LNCaP clone FGC (cell line): ENCODE results near the gene ZNF784.

Experiments used
- DNase-seq: peaks from one replicate; pipeline ENCODE4 v3.0.0-alpha.2; 2011; ENCODE audit warnings: low read depth
- H3K4me3 ChIP-seq: 2 replicates; pipeline ENCODE4 v1.5.1; 2011; ENCODE audit warnings: mild to moderate bottlenecking, low read depth, low read length, control low read depth
- TF ChIP-seq, protein P1 (sequence below): IDR thresholded peaks from 2 replicates; pipeline ENCODE4 v1.5.1; 2012; ENCODE audit warnings: mild to moderate bottlenecking; ENCODE audit not compliant: control insufficient read depth, insufficient read depth; ENCODE audit errors: extremely low read depth

The ZNF784 gene

DNA sequence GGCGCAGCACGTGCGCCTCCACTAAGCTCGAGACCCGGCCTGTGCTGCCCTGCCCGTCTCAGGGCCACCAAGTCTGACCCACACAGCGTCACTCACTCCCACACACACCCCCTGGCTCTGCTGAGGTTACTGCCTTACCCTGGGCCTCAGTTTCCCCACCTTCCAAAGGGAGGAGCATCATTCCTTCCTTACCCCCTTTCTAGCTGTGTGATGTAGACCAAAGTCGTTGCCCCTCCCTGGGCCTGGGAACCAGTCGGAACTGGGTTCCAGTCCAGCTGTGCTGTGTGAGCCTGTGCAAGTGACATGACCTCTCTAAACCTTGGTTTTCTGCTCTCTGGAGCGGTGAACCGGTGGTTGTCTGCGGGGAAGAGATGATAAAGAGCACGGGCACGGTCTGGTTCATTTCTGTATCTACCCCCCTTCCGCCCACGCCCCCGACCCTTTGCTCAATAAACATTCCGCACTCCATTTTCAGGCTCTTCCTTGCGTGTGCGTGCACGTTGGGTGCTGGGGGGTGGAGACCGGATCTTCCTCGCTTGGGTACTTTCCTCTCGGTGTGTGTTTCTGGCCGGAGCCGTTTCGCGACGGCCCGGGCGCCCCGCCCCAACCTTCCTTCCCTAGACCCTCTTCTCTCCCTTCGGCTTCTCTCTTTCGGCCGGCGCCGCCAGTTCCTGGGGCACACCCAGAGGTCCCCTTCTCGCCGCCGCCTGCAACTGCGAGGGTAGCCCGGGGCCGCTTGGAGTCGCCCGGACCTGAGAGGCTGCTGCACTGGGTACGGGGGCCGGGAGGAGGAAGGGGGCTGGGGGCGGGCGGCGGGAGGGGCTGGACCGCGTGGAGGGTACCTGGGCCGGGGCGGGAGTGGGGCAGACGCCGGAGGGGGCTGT is 18.9 kb upstream of the ZNF784 start, which contains the start of gene ZNF581:
ZNF581 (plus strand) TSS at position 647 of the 884 bp plus-strand sequence. CDS start 923 bp downstream, outside the sequence.
- peak within 1 kb of the TSS; percentile 95 for H3K4me3 ChIP-seq
- TF ChIP-seq, protein P1, sequence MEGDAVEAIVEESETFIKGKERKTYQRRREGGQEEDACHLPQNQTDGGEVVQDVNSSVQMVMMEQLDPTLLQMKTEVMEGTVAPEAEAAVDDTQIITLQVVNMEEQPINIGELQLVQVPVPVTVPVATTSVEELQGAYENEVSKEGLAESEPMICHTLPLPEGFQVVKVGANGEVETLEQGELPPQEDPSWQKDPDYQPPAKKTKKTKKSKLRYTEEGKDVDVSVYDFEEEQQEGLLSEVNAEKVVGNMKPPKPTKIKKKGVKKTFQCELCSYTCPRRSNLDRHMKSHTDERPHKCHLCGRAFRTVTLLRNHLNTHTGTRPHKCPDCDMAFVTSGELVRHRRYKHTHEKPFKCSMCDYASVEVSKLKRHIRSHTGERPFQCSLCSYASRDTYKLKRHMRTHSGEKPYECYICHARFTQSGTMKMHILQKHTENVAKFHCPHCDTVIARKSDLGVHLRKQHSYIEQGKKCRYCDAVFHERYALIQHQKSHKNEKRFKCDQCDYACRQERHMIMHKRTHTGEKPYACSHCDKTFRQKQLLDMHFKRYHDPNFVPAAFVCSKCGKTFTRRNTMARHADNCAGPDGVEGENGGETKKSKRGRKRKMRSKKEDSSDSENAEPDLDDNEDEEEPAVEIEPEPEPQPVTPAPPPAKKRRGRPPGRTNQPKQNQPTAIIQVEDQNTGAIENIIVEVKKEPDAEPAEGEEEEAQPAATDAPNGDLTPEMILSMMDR = no peak

DNA sequence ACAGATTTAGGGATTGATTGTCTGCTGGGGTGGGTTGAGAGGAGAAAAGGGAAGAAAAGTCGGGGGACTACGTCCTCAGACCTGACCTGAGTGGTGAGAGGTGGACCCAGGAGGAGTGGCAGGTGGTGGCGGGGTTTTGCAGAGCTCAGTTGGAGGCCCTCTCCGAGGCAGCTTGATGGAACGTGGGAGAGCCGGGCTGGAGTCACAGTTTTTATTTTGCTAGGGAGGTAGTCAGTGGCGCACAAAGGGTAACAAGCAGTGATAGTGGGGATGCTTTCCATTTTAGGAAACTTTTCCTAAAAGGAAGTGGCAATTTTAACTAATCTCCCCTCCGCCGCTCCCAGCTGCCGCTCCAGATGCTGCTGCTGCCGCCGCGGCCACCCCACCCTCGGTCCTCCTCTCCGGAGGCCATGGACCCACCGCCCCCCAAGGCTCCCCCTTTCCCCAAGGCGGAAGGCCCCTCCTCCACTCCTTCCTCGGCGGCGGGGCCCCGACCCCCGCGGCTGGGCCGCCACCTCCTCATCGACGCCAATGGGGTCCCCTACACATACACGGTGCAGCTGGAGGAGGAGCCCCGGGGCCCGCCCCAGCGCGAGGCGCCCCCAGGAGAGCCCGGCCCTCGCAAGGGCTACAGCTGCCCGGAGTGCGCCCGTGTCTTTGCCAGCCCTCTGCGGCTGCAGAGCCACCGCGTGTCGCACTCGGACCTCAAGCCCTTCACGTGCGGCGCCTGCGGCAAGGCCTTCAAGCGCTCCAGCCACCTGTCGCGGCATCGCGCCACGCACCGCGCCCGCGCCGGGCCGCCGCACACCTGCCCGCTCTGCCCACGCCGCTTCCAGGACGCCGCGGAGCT is 18.0 kb upstream of the ZNF784 start:
- DNase-seq = no peak
- H3K4me3 ChIP-seq = peak overlapping the region; percentile 95
- TF ChIP-seq, protein P1 = no peak

More for the DNA sequence above, 18.9 kb upstream of the ZNF784 start, which contains the start of gene ZNF581:
- peak; percentile 43 for DNase-seq

DNA sequence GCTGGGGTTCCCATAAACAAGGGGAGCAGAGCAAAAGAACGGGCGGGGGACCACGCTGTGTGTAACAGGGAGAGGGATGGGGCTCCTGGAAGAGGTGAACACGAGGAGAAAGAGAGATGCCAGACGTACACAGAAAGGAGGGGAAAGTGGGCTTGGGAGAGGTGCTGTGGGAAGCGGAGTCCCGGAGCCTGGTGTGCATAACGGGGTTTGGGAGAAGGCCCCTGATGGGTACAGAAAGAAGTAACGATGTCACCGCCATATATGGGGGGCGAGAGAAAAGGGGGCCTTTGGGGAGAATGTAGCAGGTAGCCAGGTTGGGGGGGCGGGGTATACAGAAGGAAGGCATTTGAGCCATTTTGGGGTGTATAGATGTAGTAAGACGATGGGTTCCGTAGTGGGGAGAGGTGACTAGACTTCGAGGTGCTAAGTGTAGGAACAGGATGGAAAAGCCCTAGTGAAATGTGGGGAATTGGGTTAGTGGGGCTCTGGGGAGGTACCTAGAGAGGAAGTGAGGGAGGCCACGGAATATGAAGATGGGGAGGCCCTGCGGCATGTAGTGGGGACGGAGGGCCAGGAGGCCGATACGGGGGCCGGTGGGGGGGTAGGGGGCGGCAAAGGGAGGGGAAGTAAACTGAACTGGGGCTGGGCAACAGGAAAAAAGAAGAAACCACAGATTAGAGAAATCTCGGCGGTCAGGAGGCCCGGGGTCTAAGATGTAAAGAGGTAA is 17.2 kb upstream of the ZNF784 start:
- DNase-seq = no peak
- peak overlapping the region; percentile 95 for H3K4me3 ChIP-seq
- TF ChIP-seq, protein P1 = no peak

DNA sequence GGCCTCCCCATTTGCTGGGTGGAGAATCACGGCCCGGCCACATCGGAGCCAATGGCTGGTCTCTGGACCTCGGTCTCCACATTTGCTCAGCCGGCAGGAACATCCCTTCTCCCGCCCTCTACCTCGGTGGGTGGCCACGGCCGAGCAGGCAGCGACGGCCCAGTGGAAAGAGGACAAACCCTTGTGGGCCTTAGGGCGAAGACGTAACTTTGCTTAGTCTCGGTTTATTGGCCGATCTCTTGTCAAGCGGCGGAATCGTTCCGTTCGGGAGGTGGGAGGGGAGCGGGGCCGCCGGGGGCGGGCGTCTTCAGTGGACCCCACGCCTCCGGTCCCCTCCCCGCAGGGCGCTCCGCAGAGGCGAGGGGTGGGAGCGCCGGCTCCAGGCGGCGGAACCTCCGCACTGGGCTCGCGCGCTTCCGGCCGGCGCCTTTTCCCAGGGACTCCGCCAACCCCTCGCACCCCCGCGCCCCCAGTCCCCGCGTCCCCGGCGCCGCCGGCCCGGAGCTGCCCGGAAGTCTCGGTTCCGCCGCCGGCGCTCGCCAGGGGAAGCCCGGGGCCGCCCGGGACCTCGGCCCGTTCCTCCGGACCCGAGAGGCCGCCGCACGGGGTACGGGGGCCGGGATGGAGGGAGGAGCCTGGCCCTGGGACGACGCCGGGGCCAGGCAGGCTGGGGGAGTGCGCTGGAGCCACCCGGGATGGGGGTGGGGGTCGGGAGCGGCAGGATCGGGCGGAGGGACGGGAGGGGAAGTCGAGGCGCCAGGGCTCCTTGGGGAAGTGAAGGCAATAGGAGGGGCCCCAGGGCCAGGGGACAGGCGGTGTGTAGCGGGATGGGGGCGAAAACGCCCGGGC is 16.4 kb upstream of the ZNF784 start, which contains the start of gene ZNF580:
ZNF580 (plus strand) TSS at position 426 of the 849 bp plus-strand sequence. CDS start 1,507 bp downstream, outside the sequence.
- H3K4me3 ChIP-seq = peak within 1 kb of the TSS; percentile 95
- peak; percentile 52 for DNase-seq
- TF ChIP-seq, protein P1 = no peak

DNA sequence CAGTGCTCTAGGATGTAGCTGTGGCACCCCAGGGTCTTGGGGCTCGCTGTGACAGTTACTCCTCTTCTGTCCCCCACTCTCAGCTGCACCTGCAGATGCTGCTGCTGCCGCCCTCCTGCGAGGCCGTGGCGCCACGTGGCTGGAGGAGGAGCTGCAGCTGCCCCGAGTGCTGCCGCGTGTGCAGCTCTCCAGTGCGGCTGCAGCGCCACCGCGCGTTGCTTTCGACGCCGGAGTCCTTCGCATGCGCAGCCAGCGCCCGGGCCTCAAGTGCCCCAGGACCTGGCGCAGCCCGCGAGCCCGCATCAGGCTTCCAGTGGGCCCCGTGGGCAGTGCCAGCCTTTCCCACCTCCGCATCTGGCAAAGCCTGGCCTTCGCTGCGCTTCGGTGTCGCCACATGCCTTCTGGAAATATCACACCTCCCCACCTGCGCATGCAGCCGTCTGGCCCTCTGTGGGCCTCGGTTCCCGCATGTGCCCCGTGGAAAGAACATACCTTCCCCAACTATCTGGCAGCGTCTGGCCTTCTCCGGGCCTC is 15.7 kb upstream of the ZNF784 start:
- H3K4me3 ChIP-seq = peak overlapping the region; percentile 95
- TF ChIP-seq, protein P1 = peak; percentile 33; the same call in 1 of the 2 replicates
- no peak for DNase-seq
